ENCODE results near the gene CRTAP. TPM values are rescaled to one million over a fixed set of nuclear protein-coding genes. Genes with fewer than 3 reads are reported as not detected.

The CRTAP gene
- total RNA-seq, 4 donors from 2014 or later: 174 to 687 (median 286) TPM

- intact Hi-C loops (cut with DNase I; ENCODE audit: low total_unique reads): no loop called here
- H3K27me3 ChIP-seq: no peaks in the 10 kb centered on the region
- no peak for DNase-seq
- no peak overlapping the region for H3K4me3 ChIP-seq
- no peak overlapping the region for H3K27ac ChIP-seq
- no peaks in the 10 kb centered on the region for H3K9me3 ChIP-seq
- no peaks in the 10 kb centered on the region for H3K4me1 ChIP-seq
- TF ChIP-seq POLR2A (IDR thresholded peaks at IDR 0.05): no peak
- TF ChIP-seq CTCF (IDR thresholded peaks at IDR 0.05): no peak
- no peaks in the 10 kb centered on the region for H3K36me3 ChIP-seq
These were observed 54.0 kb downstream of the CRTAP start for GRCh38 chr3:33167716-33168336.

DNA sequence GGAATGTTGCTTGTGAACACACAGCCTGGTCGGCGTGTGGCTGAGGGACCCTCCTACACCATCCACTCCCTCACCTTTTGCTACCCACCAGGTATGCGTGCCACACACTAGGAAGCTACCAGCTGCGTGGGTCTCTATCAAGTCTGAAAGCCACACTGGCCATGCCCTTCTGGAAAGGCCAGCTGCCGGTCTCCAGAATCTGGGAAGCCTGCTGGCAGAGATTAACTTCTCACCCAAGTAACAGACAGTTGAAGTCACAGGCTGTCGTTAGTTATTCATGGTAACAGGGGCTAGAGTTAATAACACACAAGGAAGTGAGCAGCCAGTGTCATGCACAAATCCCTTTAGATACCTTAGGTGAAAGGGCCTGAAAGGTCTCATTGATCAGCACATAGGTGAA is 56.7 kb downstream of the CRTAP start:
- DNase-seq: no peak
- no peaks in the 10 kb centered on the region for H3K36me3 ChIP-seq
- intact Hi-C loops (cut with DNase I; ENCODE audit: low total_unique reads): no loop called here
- H3K27me3 ChIP-seq: no peaks in the 10 kb centered on the region
- H3K27ac ChIP-seq: no peak overlapping the region
- TF ChIP-seq CTCF (IDR thresholded peaks at IDR 0.05) (no peak), POLR2A (IDR thresholded peaks at IDR 0.05) (no peak)
- no peak overlapping the region for H3K4me3 ChIP-seq
- no peaks in the 10 kb centered on the region for H3K9me3 ChIP-seq
- H3K4me1 ChIP-seq: no peaks in the 10 kb centered on the region

GRCh38 chr3:33171580-33171979 is 57.8 kb downstream of the CRTAP start:
- Histone ChIP-seq H3K4me1 (no peaks in the 10 kb centered on the region), H3K27me3 (no peaks in the 10 kb centered on the region), H3K27ac (no peak overlapping the region), H3K4me3 (no peak overlapping the region), H3K9me3 (no peaks in the 10 kb centered on the region), H3K36me3 (no peaks in the 10 kb centered on the region)
- no peak for DNase-seq
- no peak for TF ChIP-seq CTCF (IDR thresholded peaks at IDR 0.05)
- no peak for TF ChIP-seq POLR2A (IDR thresholded peaks at IDR 0.05)
- intact Hi-C loops (cut with DNase I; ENCODE audit: low total_unique reads): no loop called here

DNA sequence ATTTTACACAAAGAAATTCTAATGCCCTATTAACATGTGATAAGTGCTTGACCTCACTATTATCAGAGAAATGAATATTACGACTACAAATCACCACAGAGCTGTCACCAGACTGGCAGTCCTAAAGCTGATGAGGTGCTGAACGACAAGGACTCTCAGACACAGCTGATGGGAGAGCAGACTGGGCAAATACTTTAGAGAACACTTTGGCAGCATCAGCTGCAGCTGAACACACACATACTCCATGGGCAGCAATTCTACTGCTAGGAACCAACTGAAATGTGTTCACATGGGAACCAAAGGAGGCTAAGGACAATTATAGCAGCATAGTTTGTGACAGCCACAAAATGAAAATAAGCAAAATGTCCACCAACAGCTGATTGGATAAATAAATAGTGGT is 59.3 kb downstream of the CRTAP start:
- no peak overlapping the region for H3K27ac ChIP-seq
- H3K36me3 ChIP-seq: no peaks in the 10 kb centered on the region
- intact Hi-C loops (cut with DNase I; ENCODE audit: low total_unique reads): no loop called here
- no peak for TF ChIP-seq CTCF (IDR thresholded peaks at IDR 0.05)
- no peak for TF ChIP-seq POLR2A (IDR thresholded peaks at IDR 0.05)
- no peaks in the 10 kb centered on the region for H3K27me3 ChIP-seq
- DNase-seq: no peak
- no peaks in the 10 kb centered on the region for H3K4me1 ChIP-seq
- H3K4me3 ChIP-seq: no peak overlapping the region
- no peaks in the 10 kb centered on the region for H3K9me3 ChIP-seq

- Histone ChIP-seq H3K4me3 (no peak overlapping the region), H3K4me1 (no peaks in the 10 kb centered on the region), H3K36me3 (no peaks in the 10 kb centered on the region), H3K9me3 (no peaks in the 10 kb centered on the region), H3K27me3 (no peaks in the 10 kb centered on the region), H3K27ac (no peak overlapping the region)
- TF ChIP-seq CTCF (IDR thresholded peaks at IDR 0.05) (no peak), POLR2A (IDR thresholded peaks at IDR 0.05) (no peak)
- DNase-seq: no peak
- intact Hi-C loops (cut with DNase I; ENCODE audit: low total_unique reads): no loop called here
These were observed 59.9 kb downstream of the CRTAP start for GRCh38 chr3:33173672-33174071.

Measured in uterus (tissue), 4 donors.